ENCODE measurements around the gene FOXE1. TPM values are rescaled to one million over a fixed set of nuclear protein-coding genes. Genes with fewer than 3 reads are reported as not detected.

Gene FOXE1
- total RNA-seq, 1 donor from 2014 or later: not detected

- no peak for TF ChIP-seq CTCF (IDR thresholded peaks at IDR 0.05)
- Histone ChIP-seq H3K27ac (no peak overlapping the region), H3K36me3 (no peaks in the 10 kb centered on the region), H3K4me1 (no peaks in the 10 kb centered on the region), H3K9me3 (no peaks in the 10 kb centered on the region), H3K27me3 (peaks cover 2% of the 10 kb centered on the region), H3K4me3 (no peak overlapping the region)
- intact Hi-C loops (cut with DNase I): no loop called here
- no peak for DNase-seq (ENCODE audit: low spot score in 2 of 2)
These were observed 44.1 kb upstream of the FOXE1 start for GRCh38 chr9:97808972-97809371.

GRCh38 chr9:97809666-97810344 lies 43.2 kb upstream of the FOXE1 start:
- Histone ChIP-seq H3K9me3 (no peaks in the 10 kb centered on the region), H3K27me3 (no peaks in the 10 kb centered on the region), H3K4me1 (no peaks in the 10 kb centered on the region), H3K4me3 (no peak overlapping the region), H3K36me3 (no peaks in the 10 kb centered on the region), H3K27ac (no peak overlapping the region)
- no peak for TF ChIP-seq CTCF (IDR thresholded peaks at IDR 0.05)
- no peak for DNase-seq (ENCODE audit: low spot score in 2 of 2)
- intact Hi-C loops (cut with DNase I): no loop called here

- intact Hi-C loops (cut with DNase I): no loop called here
- H3K36me3 ChIP-seq: no peaks in the 10 kb centered on the region
These were observed 41.3 kb upstream of the FOXE1 start for GRCh38 chr9:97811533-97812246.

GRCh38 chr9:97812247-97812543 lies 40.8 kb upstream of the FOXE1 start:
- Histone ChIP-seq H3K4me3 (no peak overlapping the region), H3K27ac (no peak overlapping the region), H3K27me3 (no peaks in the 10 kb centered on the region), H3K36me3 (no peaks in the 10 kb centered on the region), H3K9me3 (no peaks in the 10 kb centered on the region), H3K4me1 (no peaks in the 10 kb centered on the region)
- intact Hi-C loops (cut with DNase I): no loop called here
- no peak for DNase-seq (ENCODE audit: low spot score in 2 of 2)
- no peak for TF ChIP-seq CTCF (IDR thresholded peaks at IDR 0.05)

More at GRCh38 chr9:97811533-97812246, 41.3 kb upstream of the FOXE1 start:
- H3K27ac ChIP-seq: no peak overlapping the region
- H3K4me1 ChIP-seq: no peaks in the 10 kb centered on the region
- H3K27me3 ChIP-seq: no peaks in the 10 kb centered on the region
- H3K9me3 ChIP-seq: no peaks in the 10 kb centered on the region
- H3K4me3 ChIP-seq: no peak overlapping the region
- TF ChIP-seq CTCF (IDR thresholded peaks at IDR 0.05): no peak
- DNase-seq (ENCODE audit: low spot score in 2 of 2): no peak

- intact Hi-C loops (cut with DNase I): no loop called here
- TF ChIP-seq CTCF (IDR thresholded peaks at IDR 0.05): no peak
These were observed 40.0 kb upstream of the FOXE1 start for GRCh38 chr9:97813072-97813471.

More at GRCh38 chr9:97813072-97813471, 40.0 kb upstream of the FOXE1 start:
- Histone ChIP-seq H3K36me3 (no peaks in the 10 kb centered on the region), H3K4me3 (no peak overlapping the region), H3K27ac (no peak overlapping the region), H3K4me1 (no peaks in the 10 kb centered on the region), H3K9me3 (no peaks in the 10 kb centered on the region), H3K27me3 (no peaks in the 10 kb centered on the region)
- no peak for DNase-seq (ENCODE audit: low spot score in 2 of 2)

All from ascending aorta (tissue), 2 donors.